Suppressor macrophage (primary cell): Measurements from ENCODE around the gene TMEM134.
A peak's percentile ranks its signal among the peaks of the same experiment; 100 is the strongest.

Experiments used
- DNase-seq, 4 experiments: peaks; one replicate each; pipeline ENCODE4 v3.0.0-alpha.2; 2020 to 2022

TMEM134 gene

GRCh38 chr11:67420646-67421429, 48.2 kb downstream of the TMEM134 start:
- DNase-seq = peak; percentile 92 to 98 (median 96)

GRCh38 chr11:67420147-67420645, 48.9 kb downstream of the TMEM134 start:
- DNase-seq = no peak

- DNase-seq = no peak
Observed at GRCh38 chr11:67419325-67420049, 49.6 kb downstream of the TMEM134 start.

GRCh38 chr11:67418476-67419281, 50.4 kb downstream of the TMEM134 start:
- DNase-seq = peak in 3 of 4 experiments; percentile 27 to 43 (median 38)

- DNase-seq = no peak
Observed at GRCh38 chr11:67417425-67417824, 51.6 kb downstream of the TMEM134 start.

- DNase-seq = peak in 2 of 4 experiments; percentile 27 to 40
Observed at GRCh38 chr11:67416416-67417335, 52.4 kb downstream of the TMEM134 start.

- DNase-seq = peak in 1 of 4 experiments; percentile 51
Observed at GRCh38 chr11:67415501-67416304, 53.3 kb downstream of the TMEM134 start, which contains the start of gene CARNS1. TSS of gene CARNS1 (plus strand) at chr11:67415678. CDS start at chr11:67416200, 522 bp downstream.

GRCh38 chr11:67413266-67413849, 55.7 kb downstream of the TMEM134 start:
- no peak for DNase-seq

GRCh38 chr11:67412495-67413179, 56.4 kb downstream of the TMEM134 start:
- peak in 1 of 4 experiments; percentile 31 for DNase-seq

GRCh38 chr11:67411785-67412152, 57.3 kb downstream of the TMEM134 start:
- no peak for DNase-seq
